ENCODE measurements around the gene SLC12A9. TPM values are rescaled to one million over a fixed set of nuclear protein-coding genes. Genes with fewer than 3 reads are reported as not detected.

SLC12A9 gene
- total and polyA plus RNA-seq, 2 of the 8 experiments (the other 6 are each of a cell fraction or from before 2014, with no cell fraction given), result 31.4 to 40.1 TPM

DNA sequence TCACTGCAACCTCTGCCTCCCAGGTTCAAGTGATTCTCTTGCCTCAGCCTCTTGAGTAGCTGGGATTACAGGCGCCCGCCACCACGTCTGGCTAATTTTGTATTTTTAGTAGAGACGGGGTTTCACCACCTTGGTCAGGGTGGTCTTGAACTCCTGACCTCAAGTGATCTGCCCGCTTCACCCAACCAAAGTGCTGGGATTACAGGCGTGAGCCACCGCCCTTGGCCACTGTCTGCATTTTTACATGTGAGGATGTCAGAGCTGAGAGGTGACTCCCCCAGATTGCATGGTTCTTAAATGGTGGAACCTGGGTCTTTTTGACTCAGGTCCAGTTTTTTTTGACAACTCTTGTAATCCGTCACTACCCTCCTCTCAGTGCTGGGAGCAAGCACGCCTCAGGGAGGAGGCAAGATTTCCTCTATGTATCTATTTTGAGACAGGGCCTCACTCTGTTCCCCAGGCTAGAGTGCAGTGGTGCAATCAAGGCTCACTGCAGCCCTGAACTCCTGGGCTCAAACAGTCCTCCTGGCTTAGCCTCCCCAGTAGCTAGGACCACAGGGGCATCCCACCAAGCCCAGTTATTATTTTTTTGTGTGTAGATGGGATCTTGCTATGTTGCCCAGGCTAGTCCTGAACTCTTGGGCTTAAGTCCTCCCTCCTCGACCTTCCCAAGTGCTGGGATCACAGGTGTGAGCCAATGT lies 21.2 kb downstream of the SLC12A9 start:
- no peak overlapping the region for H2BK20ac ChIP-seq (ENCODE audit: low read length)
- H4K8ac ChIP-seq (ENCODE audit: extremely low read depth, insufficient read depth, low read length), result peak overlapping the region; percentile 96
- no peak overlapping the region for H3K14ac ChIP-seq (ENCODE audit: insufficient read length)
- H4K5ac ChIP-seq (ENCODE audit: insufficient read length, low read depth, low read length), result peak overlapping the region; percentile 7
- peak overlapping the region; percentile 93; the same call in 1 of the 2 replicates for H3K27ac ChIP-seq (ENCODE audit: low read depth, low read length)
- H2BK5ac ChIP-seq (ENCODE audit: low read depth, low read length), result 0 out of 2 replicates have a peak overlapping the region, but pooled peaks have one; percentile 92
- H3K9me3 ChIP-seq (ENCODE audit: insufficient read depth in 2 of 2, low read depth in 1 of 2, low read length in 1 of 2), result no peaks in the 10 kb centered on the region
- H3K4ac ChIP-seq (replicated peaks; ENCODE audit: insufficient read length, low read depth, low read length), result no peak overlapping the region
- no peak overlapping the region for H2BK15ac ChIP-seq (ENCODE audit: low read length)
- FAIRE-seq (no peak), DNase-seq (ENCODE audit: low read depth in 1 of 2, low spot score in 2 of 2) (no peak)
- ChIA-PET CTCF (ENCODE audit: partially characterized antibody) (interaction anchor here (0.6 kb wide), 1 partner anchor 14 kb away, joined by 3 read pairs; no protein-coding TSS in a partner anchor), POLR2A (ENCODE audit: partially characterized antibody) (interaction anchor here (1.2 to 15.1 kb wide), 5 partner anchors 13 to 185 kb away, joined by 3 to 313 read pairs (median 4); partner anchors contain the start of gene UFSP1)
- H2BK120ac ChIP-seq (replicated peaks; ENCODE audit: low read depth, low read length), result no peak overlapping the region
- H3K79me1 ChIP-seq (ENCODE audit: low read depth, low read length), result peaks cover 4% of the 10 kb centered on the region
- peaks cover 24 to 60% (median 34%) of the 10 kb centered on the region in 4 experiments for H3K36me3 ChIP-seq (ENCODE audit: control insufficient read depth in 2 of 4, insufficient read depth in 4 of 4, low read length in 3 of 4)
- no peak overlapping the region for H2AFZ ChIP-seq (ENCODE audit: low read length)
- no peak overlapping the region for H3K56ac ChIP-seq (replicated peaks; ENCODE audit: insufficient read length, low read depth, low read length)
- H2BK12ac ChIP-seq (ENCODE audit: low read depth, low read length), result peak overlapping the region; percentile 75; the same call in 1 of the 2 replicates
- peaks cover 6 to 8% of the 10 kb centered on the region in 2 experiments for H4K20me1 ChIP-seq (replicated peaks in 1 of 2; ENCODE audit: control insufficient read depth in 1 of 2, insufficient read depth in 2 of 2, low read length in 2 of 2)
- WGBS, 2 experiments (ENCODE audit: extremely low coverage in 1 of 2, insufficient coverage in 1 of 2, insufficient read length in 1 of 2, insufficient replicate concordance in 2 of 2, low coverage in 1 of 2, low lambda C conversion rate in 2 of 2, missing lambda C conversion rate in 1 of 2), result 87% methylated on average over 10 of the region's 10 CpGs; no CpG with 5 or more reads in 1 of the 2 experiments
- TF ChIP-seq POLR2AphosphoS5 (IDR thresholded peaks at IDR 0.05; ENCODE audit: low read depth, low read length), result peak; percentile 66
- peak; percentile 74; the same call in 1 of the 2 replicates for TF ChIP-seq KDM1A (IDR thresholded peaks at IDR 0.05; ENCODE audit: borderline replicate concordance, low read length)
- TF ChIP-seq CHD1 (IDR thresholded peaks at IDR 0.05; ENCODE audit: low read depth, low read length), result no peak
- H3K4me2 ChIP-seq (ENCODE audit: insufficient read depth in 1 of 2, low read depth in 2 of 2, low read length in 2 of 2), result peak overlapping the region; percentile 67 to 82; a peak in 3 of 4 replicates
- peak overlapping the region in 3 of 4 experiments; percentile 81 to 93 (median 89); a peak in 5 of 8 replicates for H3K4me3 ChIP-seq (ENCODE audit: extremely low read depth in 1 of 4, insufficient read depth in 2 of 4, low read depth in 3 of 4, low read length in 4 of 4)
- peak overlapping the region in 3 of 4 experiments; percentile 93 to 95 (median 95); a peak in 4 of 7 replicates for H3K9ac ChIP-seq (replicated peaks in 1 of 4; ENCODE audit: extremely low read depth in 1 of 4, low read depth in 3 of 4, low read length in 3 of 4)
- H2AK5ac ChIP-seq (ENCODE audit: low read depth, low read length), result peak overlapping the region; percentile 33
- H3K27me3 ChIP-seq (replicated peaks in 1 of 4; ENCODE audit: control insufficient read depth in 3 of 4, extremely low read depth in 1 of 4, insufficient read depth in 3 of 4, low read length in 3 of 4), result no peaks in the 10 kb centered on the region
- peaks cover 27 to 41% of the 10 kb centered on the region in 2 experiments for H3K79me2 ChIP-seq (ENCODE audit: control insufficient read depth in 1 of 2, insufficient read depth in 2 of 2, low read length in 2 of 2)
- no peak overlapping the region for H3K18ac ChIP-seq (ENCODE audit: extremely low read depth, low read length)
- no peak overlapping the region for H3K23ac ChIP-seq (ENCODE audit: insufficient read length)
- no peak overlapping the region for H4K91ac ChIP-seq (replicated peaks; ENCODE audit: insufficient read length, low read length)
- H3K4me1 ChIP-seq (replicated peaks in 1 of 4; ENCODE audit: control insufficient read depth in 3 of 4, insufficient read depth in 4 of 4, low read length in 3 of 4), result peaks cover 0 to 10% (median 1%) of the 10 kb centered on the region in 4 experiments; a peak in 4 of 7 replicates
- peaks cover 8% of the 10 kb centered on the region for H3K23me2 ChIP-seq (ENCODE audit: low read depth, low read length)
